GM18526 (cell line): ENCODE results near the gene FUT8.

Source experiments
- POLR2A ChIP-seq: IDR thresholded peaks from 3 replicates; pipeline ENCODE4 v1.6.1; 2011; ENCODE audit not compliant: insufficient read length; ENCODE audit errors: extremely low read depth

The FUT8 gene

GRCh38 chr14:65412032-65412846, at the start of gene FUT8:
FUT8 (plus strand) TSS chr14:65412730; CDS start chr14:65561564, 148,834 bp downstream.
- peak; percentile 85 for TF ChIP-seq POLR2A

GRCh38 chr14:65366802-65367565, 45.5 kb upstream of the FUT8 start:
- TF ChIP-seq POLR2A = no peak

- TF ChIP-seq POLR2A = no peak
Measured at GRCh38 chr14:65369560-65369959, 43.0 kb upstream of the FUT8 start.

GRCh38 chr14:65370801-65371248, 41.7 kb upstream of the FUT8 start:
- no peak for TF ChIP-seq POLR2A

GRCh38 chr14:65371784-65372183, 40.7 kb upstream of the FUT8 start:
- no peak for TF ChIP-seq POLR2A

- no peak for TF ChIP-seq POLR2A
Measured at GRCh38 chr14:65373016-65373670, 39.4 kb upstream of the FUT8 start.

- no peak for TF ChIP-seq POLR2A
Measured at GRCh38 chr14:65373671-65374039, 38.9 kb upstream of the FUT8 start.

GRCh38 chr14:65377576-65377975, 35.0 kb upstream of the FUT8 start:
- no peak for TF ChIP-seq POLR2A

GRCh38 chr14:65382586-65382985, 29.9 kb upstream of the FUT8 start:
- no peak for TF ChIP-seq POLR2A

- no peak for TF ChIP-seq POLR2A
Measured at GRCh38 chr14:65387171-65387570, 25.4 kb upstream of the FUT8 start.

- TF ChIP-seq POLR2A = no peak
Measured at GRCh38 chr14:65387628-65388027, 24.9 kb upstream of the FUT8 start.

- TF ChIP-seq POLR2A = no peak
Measured at GRCh38 chr14:65392296-65392695, 20.2 kb upstream of the FUT8 start.

GRCh38 chr14:65396082-65396910, 16.2 kb upstream of the FUT8 start:
- no peak for TF ChIP-seq POLR2A

- no peak for TF ChIP-seq POLR2A
Measured at GRCh38 chr14:65403231-65403630, 9.3 kb upstream of the FUT8 start.

- no peak for TF ChIP-seq POLR2A
Measured at GRCh38 chr14:65408113-65408512, 4.4 kb upstream of the FUT8 start.

- no peak for TF ChIP-seq POLR2A
Measured at GRCh38 chr14:65410640-65411039, 1.9 kb upstream of the FUT8 start.

- peak; percentile 75 for TF ChIP-seq POLR2A
Measured at GRCh38 chr14:65411656-65412031, 886 bp upstream of the FUT8 start.
